HUDEP-2 (cell line): ENCODE measurements around the gene INPP5D.

Experiments used
- DNase-seq, 76 experiments: peaks; one replicate each; lab custom pipeline; 2025; ENCODE audit not compliant: unreplicated experiment in 76 of 76; lab: John Stamatoyannopoulos, UW

Gene INPP5D

GRCh38 chr2:233089851-233090250 is 29.7 kb downstream of the INPP5D start:
- DNase-seq: no peak

GRCh38 chr2:233090879-233091278 is 30.7 kb downstream of the INPP5D start:
- DNase-seq: peak in 6 of 76 experiments; percentile 36 to 70 (median 44)

GRCh38 chr2:233091595-233092375 is 31.6 kb downstream of the INPP5D start:
- DNase-seq: peak in 75 of 76 experiments; percentile 62 to 97 (median 85)

- peak in 6 of 76 experiments; percentile 19 to 56 (median 49) for DNase-seq
Measured at GRCh38 chr2:233092432-233093165, 32.5 kb downstream of the INPP5D start.

GRCh38 chr2:233093166-233093448 is 33.0 kb downstream of the INPP5D start:
- no peak for DNase-seq

- no peak for DNase-seq
Measured at GRCh38 chr2:233093721-233094120, 33.6 kb downstream of the INPP5D start.

DNA sequence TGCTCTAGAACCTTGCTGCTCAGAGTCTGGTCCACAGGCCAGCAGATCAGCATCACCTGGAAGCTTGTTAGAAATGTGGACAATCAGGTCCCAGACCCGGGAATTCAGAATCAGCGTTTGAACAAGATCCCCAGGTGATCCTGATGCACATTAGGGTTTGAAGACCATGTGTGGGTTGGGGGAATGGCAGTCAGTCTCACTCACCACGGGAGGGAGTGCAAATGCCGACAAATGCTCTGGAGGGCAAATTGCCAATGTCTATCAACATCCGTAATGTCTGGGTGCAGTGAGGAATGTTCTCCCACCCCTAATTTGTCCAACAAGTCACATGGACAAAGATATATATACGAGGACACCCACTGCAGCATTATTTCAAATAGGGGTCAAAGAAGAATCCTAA is 34.5 kb downstream of the INPP5D start:
- no peak for DNase-seq

- no peak for DNase-seq
Measured at GRCh38 chr2:233096006-233096405, 35.9 kb downstream of the INPP5D start.

DNA sequence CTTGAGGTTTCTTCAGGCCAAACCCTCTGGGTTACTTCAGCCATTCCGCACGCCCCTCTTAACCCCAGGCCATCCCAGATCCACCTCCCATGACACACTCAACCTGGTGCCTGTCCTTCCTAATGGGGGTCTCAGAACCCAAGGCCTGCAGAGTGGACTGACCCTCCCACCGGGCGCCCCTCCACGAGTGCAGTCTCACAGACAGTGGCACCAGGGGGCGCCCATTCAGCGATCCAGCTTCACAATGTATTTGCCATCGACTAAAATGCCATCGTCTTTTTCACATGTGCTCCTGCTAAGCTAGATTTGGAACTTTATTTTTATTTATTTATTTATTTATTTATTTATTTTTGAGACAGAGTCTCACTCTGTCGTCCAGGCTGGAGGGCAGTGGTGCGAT is 38.5 kb downstream of the INPP5D start:
- no peak for DNase-seq

DNA sequence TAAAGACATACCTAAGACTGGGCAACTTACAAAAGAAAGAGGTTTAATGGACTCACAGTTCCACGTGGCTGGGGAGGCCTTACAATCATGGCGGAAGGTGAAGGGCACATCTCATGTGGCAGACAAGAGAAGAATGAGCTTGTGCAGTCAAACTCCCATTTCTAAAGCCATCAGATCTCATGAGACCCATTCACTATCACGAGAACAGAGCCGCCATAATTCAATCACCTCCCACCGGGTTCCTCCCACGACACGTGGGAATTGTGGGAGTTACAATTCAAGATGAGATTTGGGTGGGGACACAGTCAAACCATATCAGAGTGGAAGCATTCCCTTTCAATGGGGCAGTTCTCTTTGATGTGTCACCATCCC is 39.7 kb downstream of the INPP5D start:
- peak in 1 of 76 experiments; percentile 15 for DNase-seq

DNA sequence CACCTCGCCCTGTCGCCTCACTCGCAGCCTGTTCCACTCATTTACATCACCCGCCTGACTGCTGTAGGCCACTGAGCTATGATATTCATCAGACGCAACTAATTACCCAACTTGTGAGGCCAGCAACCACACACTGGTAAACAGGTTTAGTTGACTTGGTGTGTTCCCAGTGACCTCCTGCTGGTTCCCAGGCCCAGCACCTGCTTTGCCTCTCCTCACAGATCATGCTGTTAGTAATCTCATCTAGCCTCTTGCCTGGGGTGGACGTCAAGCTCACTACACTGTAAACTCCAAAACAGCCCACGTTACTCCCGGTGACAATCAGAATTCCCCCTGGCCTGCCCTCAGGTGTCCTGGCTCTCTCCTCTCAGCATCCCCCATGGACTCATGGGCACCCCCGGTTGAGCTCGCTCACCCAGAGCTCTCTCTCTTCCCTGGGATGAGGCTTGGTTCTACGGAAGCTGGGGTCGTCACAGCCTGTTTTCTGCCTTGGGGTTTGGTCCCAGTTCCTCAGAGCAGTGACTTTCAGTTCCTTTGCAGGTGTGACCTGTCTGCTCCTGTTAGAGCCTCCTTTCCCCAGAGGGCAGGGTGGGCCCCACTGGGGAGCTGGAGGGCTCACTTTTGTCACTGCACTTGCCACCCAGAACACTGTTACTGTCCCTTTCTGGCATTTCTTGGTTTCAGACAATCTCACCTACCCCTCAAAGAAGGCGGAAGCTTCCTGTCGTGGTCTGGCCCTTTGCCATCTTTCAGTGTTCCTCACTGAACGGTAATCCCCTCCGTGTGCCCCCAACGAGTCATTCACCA is 40.3 kb downstream of the INPP5D start:
- DNase-seq: peak in 9 of 76 experiments; percentile 4 to 28 (median 20)

DNA sequence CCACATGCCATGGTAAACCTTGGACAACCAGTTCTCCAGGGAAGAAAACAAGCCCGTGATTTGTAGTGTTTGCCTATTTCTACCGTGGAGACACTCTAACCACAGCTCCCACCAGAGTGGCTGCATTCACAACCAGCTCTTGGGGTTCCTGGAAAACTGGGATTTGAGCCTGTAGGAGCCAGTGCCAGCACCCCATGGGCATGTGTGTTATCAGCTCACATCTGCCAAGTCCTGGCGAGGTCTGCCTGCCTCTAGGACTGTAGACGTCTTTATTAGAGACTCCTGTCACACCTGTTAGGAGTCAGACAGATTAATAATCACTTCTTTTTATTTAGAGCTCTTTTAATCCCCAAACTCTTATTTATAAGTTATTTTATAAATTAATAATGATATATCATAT is 41.0 kb downstream of the INPP5D start:
- DNase-seq: peak in 4 of 76 experiments; percentile 7 to 28 (median 11)

DNA sequence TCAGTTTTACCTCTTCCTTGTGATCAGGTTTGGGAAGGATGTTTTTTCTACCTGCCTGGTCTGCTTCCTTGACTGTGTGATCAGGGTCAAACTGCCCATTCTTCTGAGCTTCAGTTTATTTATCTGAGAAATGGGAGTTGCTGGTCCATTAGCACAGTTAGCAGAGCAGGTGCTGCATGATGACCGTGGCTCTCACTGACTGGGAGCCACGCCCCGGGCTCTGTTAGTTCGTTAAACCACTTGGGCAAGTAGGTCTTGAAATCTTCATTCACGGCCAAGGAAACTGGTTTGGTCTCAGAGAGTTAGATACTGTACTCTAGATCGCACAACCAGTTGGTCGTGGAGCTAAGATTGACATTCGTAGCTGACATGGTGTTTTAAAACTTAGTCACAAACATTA is 41.7 kb downstream of the INPP5D start:
- DNase-seq: no peak

DNA sequence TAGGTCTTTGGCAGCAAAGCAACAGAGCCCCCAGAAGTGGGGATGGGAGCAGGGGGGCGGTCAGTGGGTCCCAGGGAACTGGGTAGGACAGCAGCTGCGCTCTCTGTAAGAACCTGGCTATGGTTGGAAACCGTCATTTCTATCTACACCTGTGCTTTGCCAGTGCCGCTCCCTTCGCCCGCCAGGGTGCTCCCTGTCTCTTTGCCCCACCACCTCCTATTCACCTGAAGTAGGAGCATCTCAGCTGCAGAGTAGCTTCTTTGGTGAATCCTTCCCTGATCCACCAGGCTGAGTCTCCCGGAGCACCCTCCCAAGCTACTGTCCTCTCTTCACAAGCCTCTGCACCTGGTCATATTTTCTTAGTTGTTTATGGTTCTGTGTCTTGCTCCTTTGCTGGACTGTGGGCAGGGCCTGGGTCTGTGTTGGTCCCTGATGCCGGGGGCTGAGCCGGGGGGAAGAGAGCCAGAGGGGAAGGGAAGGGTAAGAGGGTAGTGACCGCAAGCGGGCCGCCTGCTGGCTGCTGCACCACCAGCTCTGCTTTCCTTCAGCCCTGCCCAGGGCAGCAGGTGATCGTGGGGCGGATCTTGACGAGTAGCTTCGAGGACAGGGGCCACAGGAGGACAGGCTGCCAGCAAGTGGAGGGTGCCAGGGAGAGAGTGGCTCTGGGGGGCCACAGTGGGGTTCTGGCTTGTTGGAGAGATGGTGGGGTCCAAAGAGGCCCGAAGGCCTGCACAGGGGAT is 45.2 kb downstream of the INPP5D start:
- no peak for DNase-seq

GRCh38 chr2:233105930-233106329 is 45.8 kb downstream of the INPP5D start:
- DNase-seq: no peak

DNA sequence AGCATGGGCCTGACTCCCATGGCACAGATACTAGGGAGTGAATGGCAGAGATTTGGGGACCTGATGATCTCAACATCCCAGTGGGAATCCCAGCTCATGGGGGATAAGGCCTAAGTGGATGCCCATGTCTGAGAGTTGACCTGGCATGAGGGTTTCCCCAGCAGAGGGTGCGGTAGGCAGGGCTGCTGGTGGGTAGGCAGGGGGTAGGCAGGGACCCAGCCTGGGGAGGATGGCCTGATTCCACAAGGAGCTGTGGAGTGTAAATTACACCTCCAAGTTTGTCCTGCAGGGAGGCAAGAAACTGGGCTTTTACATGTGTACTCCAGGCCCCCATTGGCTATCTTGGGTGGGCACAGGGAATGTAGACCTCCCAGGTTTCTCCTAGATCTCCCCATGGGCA is 46.9 kb downstream of the INPP5D start:
- DNase-seq: no peak

DNA sequence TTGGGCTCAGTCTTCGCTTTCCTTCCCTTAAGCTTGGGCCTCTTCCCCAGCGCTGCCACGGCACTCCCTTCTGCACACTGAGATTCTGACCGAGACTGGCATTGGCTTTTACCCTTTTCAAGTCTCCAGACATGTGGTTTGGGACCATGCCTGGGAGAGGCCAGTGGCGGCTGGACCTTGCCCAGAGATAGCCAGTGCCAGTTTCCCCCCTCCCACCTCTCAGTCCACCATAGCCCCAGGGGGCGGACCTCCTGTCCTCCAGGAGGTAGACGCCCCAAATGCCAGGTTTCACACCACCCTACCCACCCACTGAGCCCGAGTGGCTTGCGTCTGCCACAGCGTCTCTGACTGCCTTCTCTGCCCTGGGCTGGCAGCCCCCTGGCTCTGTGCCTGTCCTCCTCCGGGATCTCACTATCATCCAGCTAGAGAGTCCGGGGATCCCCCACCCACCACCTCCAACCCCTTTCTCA is 47.7 kb downstream of the INPP5D start:
- DNase-seq: no peak

DNA sequence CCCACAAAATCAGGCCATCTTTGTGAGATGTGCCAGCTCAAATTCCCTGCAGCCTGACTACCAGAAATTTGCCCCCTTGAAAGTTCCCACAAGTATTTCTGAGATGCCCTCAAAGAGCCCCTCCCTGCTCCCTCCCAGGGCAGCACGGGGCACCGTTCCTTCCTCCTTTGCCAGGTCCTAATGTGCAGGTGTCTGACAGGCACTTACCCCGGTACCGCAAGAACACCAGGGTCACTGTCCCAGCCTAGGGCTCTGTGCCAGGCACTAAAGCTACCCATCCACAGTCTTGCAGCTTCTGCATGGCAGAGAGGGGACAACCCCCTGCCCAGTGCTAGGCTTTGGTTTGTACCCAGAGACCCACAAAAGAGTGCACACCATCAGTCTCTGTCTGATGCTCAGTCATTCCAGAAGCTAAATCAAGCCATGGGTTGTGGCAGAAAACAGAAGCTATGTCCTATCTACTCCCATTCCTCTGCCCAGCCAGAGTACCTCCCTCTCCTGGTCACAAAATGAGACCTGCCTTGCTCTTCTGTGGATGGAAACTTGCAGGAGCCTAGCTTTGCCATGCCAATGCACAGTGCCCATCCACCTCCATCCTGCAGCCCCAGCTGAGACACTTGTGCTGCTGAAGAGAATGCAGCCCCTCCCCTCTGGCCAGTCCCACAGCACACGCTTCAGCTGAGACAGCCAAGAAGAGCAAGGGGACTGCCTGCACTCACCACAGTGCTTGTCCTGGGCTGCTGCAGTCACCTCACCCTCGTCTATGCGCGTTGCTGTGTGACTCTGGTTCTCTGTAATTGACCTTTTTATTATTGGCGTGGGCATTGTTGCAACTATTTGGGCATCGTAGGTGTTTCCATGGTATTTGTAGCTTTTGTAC is 48.7 kb downstream of the INPP5D start:
- DNase-seq: no peak

GRCh38 chr2:233111427-233111826 is 51.3 kb downstream of the INPP5D start:
- DNase-seq: no peak

GRCh38 chr2:233112329-233112728 is 52.2 kb downstream of the INPP5D start:
- no peak for DNase-seq
